Stimulated activated naive B cell treated with anti-CD40 and anti-IgM and Interleukin-4, amounts not matched to agents 10 μg/mL and 1 μg/mL and 100 μg/mL, for 72 hours (primary cell): ENCODE measurements around the gene RECQL5.

ENCODE experiments used
- ATAC-seq, 2 donors: fragments of 150-1000 bp; cut with Tn5 transposase; replicated peaks; 2 replicates each; pipeline ENCODE4 v1.10.0; 2021; ENCODE audit warnings: moderate library complexity in 1 of 2
- DNase-seq: peaks from one replicate; pipeline ENCODE4 v3.0.0; 2021
- H3K27ac Mint-ChIP-seq: one replicate; pipeline ENCODE4 v1.8.0; 2022; ENCODE audit warnings: mild to moderate bottlenecking, mixed read lengths
- H3K27me3 Mint-ChIP-seq, 2 donors: one replicate each; pipeline ENCODE4 v1.8.0; 2022; ENCODE audit warnings: mixed read lengths in 2 of 2
- H3K36me3 Mint-ChIP-seq, 2 donors: one replicate each; pipeline ENCODE4 v1.8.0; 2022; ENCODE audit warnings: mixed read lengths in 2 of 2, mild to moderate bottlenecking in 1 of 2
- H3K4me1 Mint-ChIP-seq, 2 donors: one replicate each; pipeline ENCODE4 v1.8.0; 2022; ENCODE audit warnings: mixed read lengths in 2 of 2, mild to moderate bottlenecking in 1 of 2
- H3K4me3 Mint-ChIP-seq, 2 donors: one replicate each; pipeline ENCODE4 v1.8.0; 2022; ENCODE audit warnings: mild to moderate bottlenecking in 2 of 2, mixed read lengths in 2 of 2, moderate library complexity in 1 of 2
- H3K9me3 Mint-ChIP-seq, 2 donors: one replicate each; pipeline ENCODE4 v1.8.0; 2022; ENCODE audit warnings: mixed read lengths in 2 of 2, mild to moderate bottlenecking in 1 of 2

The RECQL5 gene

GRCh38 chr17:75693500-75694481 lies 26.8 kb upstream of the RECQL5 start:
- Mint-ChIP-seq H3K4me1 (peaks cover 26 to 46% of the 10 kb centered on the region in 2 donors), H3K27me3 (no peaks in the 10 kb centered on the region), H3K9me3 (no peaks in the 10 kb centered on the region), H3K27ac (peak overlapping the region; percentile 25), H3K4me3 (no peak overlapping the region), H3K36me3 (peaks cover 29 to 59% of the 10 kb centered on the region in 2 donors)
- ATAC-seq (no peak), DNase-seq (no peak)

DNA sequence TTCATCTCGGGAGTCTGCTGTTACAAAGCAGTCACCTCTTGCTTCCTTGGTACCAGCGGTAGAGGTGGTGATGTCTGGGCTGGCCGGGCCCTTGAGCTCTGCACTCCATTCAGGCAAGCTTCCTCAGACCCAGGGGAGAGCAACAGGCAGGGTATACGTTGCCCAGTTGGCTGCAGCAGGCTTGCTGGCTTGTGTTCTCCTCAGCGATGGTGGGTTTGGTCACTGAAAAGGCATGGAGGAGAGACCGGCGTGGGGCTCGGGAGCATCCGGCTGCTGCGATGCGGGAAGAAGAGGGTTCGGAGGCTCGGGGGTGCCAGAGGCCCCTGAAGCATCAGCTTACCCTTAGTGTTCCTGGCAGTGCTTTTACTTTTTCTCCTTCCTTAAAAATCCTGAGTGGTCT lies 26.0 kb upstream of the RECQL5 start:
- Mint-ChIP-seq H3K4me3 (no peak overlapping the region), H3K9me3 (no peaks in the 10 kb centered on the region), H3K27ac (no peak overlapping the region), H3K27me3 (no peaks in the 10 kb centered on the region), H3K36me3 (peaks cover 28 to 61% of the 10 kb centered on the region in 2 donors), H3K4me1 (peaks cover 34 to 52% of the 10 kb centered on the region in 2 donors)
- DNase-seq = no peak
- ATAC-seq = no peak

GRCh38 chr17:75691801-75692626 lies 25.1 kb upstream of the RECQL5 start:
- DNase-seq (no peak), ATAC-seq (no peak)
- Mint-ChIP-seq H3K4me1 (peaks cover 39 to 57% of the 10 kb centered on the region in 2 donors), H3K9me3 (no peaks in the 10 kb centered on the region), H3K4me3 (peak overlapping the region in 1 of 2 donors; percentile 22), H3K36me3 (peaks cover 25 to 57% of the 10 kb centered on the region in 2 donors), H3K27ac (no peak overlapping the region), H3K27me3 (no peaks in the 10 kb centered on the region)

- Mint-ChIP-seq H3K4me3 (peak overlapping the region in 1 of 2 donors; percentile 22), H3K27ac (peak overlapping the region; percentile 53), H3K36me3 (peaks cover 24 to 60% of the 10 kb centered on the region in 2 donors), H3K27me3 (no peaks in the 10 kb centered on the region), H3K4me1 (peaks cover 42 to 63% of the 10 kb centered on the region in 2 donors), H3K9me3 (no peaks in the 10 kb centered on the region)
- DNase-seq (no peak), ATAC-seq (peak in 1 of 2 donors; percentile 27)
Observed at GRCh38 chr17:75691371-75691791, 24.4 kb upstream of the RECQL5 start.

DNA sequence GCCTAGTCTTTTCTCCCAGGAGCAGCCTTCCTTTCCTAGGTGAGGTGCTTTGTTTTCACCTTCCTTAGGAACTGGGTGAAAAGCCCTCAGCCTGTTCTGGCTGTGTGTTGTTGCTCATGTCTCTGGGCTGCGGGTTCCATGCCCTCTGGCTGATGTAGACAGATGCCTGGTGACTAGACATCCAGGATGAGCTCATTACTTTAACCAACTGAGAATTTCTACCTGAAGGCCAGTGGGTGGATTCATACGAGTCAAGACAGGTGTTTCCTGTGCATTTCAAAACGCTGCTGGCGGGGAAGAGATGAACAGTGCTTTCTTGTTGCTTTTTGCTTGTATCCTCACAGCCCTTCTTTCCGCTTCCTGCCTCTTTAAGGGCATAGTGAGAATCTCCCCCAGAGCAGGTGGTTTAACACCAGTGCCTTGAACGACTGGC lies 22.5 kb upstream of the RECQL5 start:
- DNase-seq = no peak
- H3K36me3 Mint-ChIP-seq = peaks cover 27 to 62% of the 10 kb centered on the region in 2 donors

GRCh38 chr17:75688209-75688825 lies 21.4 kb upstream of the RECQL5 start:
- H3K36me3 Mint-ChIP-seq = peaks cover 27 to 57% of the 10 kb centered on the region in 2 donors
- peak overlapping the region; percentile 73 for H3K27ac Mint-ChIP-seq
- no peaks in the 10 kb centered on the region for H3K27me3 Mint-ChIP-seq
- DNase-seq = no peak
- H3K9me3 Mint-ChIP-seq = no peaks in the 10 kb centered on the region
- peak; percentile 32 to 35 for ATAC-seq
- peak overlapping the region; percentile 11 to 62 for H3K4me3 Mint-ChIP-seq
- H3K4me1 Mint-ChIP-seq = peaks cover 62 to 82% of the 10 kb centered on the region in 2 donors

More for the DNA sequence above, 22.5 kb upstream of the RECQL5 start:
- H3K27me3 Mint-ChIP-seq = no peaks in the 10 kb centered on the region
- ATAC-seq = peak; percentile 69 to 87
- H3K4me1 Mint-ChIP-seq = peaks cover 57 to 77% of the 10 kb centered on the region in 2 donors
- H3K4me3 Mint-ChIP-seq = peak overlapping the region; percentile 55 to 62
- H3K9me3 Mint-ChIP-seq = no peaks in the 10 kb centered on the region
- H3K27ac Mint-ChIP-seq = peak overlapping the region; percentile 73

DNA sequence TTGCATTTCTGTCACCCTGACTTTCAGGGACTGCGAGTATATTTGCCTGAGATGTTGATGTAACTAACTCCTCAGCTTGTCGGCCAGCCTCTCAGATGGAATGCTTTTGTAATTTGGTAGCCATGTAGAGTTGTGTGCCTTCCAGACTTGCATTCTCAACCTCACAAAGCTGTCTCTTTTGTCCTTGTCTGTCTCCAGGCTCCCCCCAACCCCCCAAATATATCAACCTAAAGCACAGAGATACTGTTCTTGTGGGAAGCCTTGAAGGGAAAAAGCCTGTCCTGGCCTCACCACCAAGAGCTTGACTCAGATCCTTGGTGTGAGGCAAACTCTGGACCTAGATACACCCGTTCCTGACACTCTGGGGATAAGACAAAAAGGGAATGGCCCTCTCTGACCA lies 18.5 kb upstream of the RECQL5 start:
- peaks cover 50 to 68% of the 10 kb centered on the region in 2 donors for H3K4me1 Mint-ChIP-seq
- ATAC-seq (no peak), DNase-seq (no peak)
- H3K27me3 Mint-ChIP-seq = no peaks in the 10 kb centered on the region
- H3K36me3 Mint-ChIP-seq = peaks cover 21 to 35% of the 10 kb centered on the region in 2 donors
- no peaks in the 10 kb centered on the region for H3K9me3 Mint-ChIP-seq
- no peak overlapping the region for H3K4me3 Mint-ChIP-seq
- H3K27ac Mint-ChIP-seq = peak overlapping the region; percentile 76

GRCh38 chr17:75684924-75685323 lies 18.0 kb upstream of the RECQL5 start:
- no peaks in the 10 kb centered on the region for H3K27me3 Mint-ChIP-seq
- H3K9me3 Mint-ChIP-seq = no peaks in the 10 kb centered on the region
- peaks cover 49 to 64% of the 10 kb centered on the region in 2 donors for H3K4me1 Mint-ChIP-seq
- no peak for ATAC-seq
- no peak for DNase-seq
- peak overlapping the region; percentile 76 for H3K27ac Mint-ChIP-seq
- peaks cover 25 to 37% of the 10 kb centered on the region in 2 donors for H3K36me3 Mint-ChIP-seq
- no peak overlapping the region for H3K4me3 Mint-ChIP-seq

DNA sequence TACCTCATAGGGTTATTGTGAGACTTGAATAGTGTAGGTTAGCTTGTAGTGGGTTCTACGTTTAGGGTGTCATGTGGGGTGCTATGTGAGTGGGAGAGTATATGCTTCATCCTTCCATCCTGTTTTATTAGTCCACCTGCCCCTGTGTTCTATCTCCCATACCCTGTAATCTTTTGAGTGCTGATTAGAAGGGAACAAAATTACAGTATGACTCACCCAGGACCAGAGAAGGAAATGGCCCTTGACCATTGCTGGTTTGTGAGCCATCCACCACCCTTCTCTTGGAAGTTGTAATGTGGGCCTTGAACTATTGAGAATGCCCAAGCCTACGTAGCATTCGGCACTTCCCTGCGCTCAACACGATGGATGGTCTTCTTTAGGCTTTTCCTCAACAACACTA lies 17.3 kb upstream of the RECQL5 start:
- Mint-ChIP-seq H3K27ac (peak overlapping the region; percentile 47), H3K36me3 (peaks cover 28 to 44% of the 10 kb centered on the region in 2 donors), H3K9me3 (no peaks in the 10 kb centered on the region), H3K4me1 (peaks cover 47 to 57% of the 10 kb centered on the region in 2 donors), H3K4me3 (no peak overlapping the region), H3K27me3 (no peaks in the 10 kb centered on the region)
- no peak for ATAC-seq
- no peak for DNase-seq

DNA sequence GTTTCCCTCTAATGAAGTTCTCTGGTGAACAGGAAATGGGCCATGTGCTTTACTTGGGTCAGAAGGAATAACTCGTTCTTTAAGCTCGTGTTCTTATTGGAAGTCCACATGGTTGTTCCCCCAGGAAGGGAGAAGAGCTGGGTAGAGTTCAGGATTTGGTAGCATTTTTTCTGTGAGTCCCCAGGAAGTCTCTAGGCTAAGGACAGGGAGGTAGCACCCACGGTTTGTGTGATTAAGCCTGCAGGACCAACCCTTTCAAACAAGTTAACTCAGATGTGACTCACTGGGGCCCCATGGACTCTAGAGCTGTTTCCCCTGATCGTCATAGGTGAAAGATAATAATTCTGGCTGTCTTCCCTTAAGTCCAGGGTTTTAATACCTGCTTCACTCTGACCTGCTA lies 16.6 kb upstream of the RECQL5 start:
- H3K27ac Mint-ChIP-seq = no peak overlapping the region
- H3K27me3 Mint-ChIP-seq = no peaks in the 10 kb centered on the region
- peaks cover 30 to 43% of the 10 kb centered on the region in 2 donors for H3K36me3 Mint-ChIP-seq
- no peaks in the 10 kb centered on the region for H3K9me3 Mint-ChIP-seq
- ATAC-seq (no peak), DNase-seq (no peak)
- H3K4me1 Mint-ChIP-seq = peaks cover 42 to 51% of the 10 kb centered on the region in 2 donors
- no peak overlapping the region for H3K4me3 Mint-ChIP-seq

DNA sequence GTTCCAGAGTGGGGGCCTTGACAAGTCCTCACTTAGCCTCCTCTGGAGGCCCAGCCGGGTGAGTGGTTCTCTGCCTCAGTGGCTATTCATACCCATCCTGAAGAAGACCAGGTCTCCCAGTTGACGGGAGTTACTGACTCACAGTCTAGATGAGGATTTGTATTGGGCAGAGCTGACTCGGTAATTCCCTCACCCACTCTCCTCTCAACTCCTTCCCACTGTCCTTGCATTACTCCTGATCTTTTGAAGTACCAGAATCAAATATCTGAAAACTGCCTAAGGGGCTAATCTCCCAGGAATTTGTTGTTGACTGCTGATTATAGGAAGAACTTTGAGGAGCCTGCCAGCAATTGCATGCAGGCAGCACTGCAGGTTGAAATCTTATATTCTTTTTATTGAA lies 14.3 kb upstream of the RECQL5 start:
- no peak overlapping the region for H3K27ac Mint-ChIP-seq
- H3K4me1 Mint-ChIP-seq = peaks cover 33 to 40% of the 10 kb centered on the region in 2 donors
- no peak for ATAC-seq
- no peaks in the 10 kb centered on the region for H3K9me3 Mint-ChIP-seq
- DNase-seq = no peak
- no peak overlapping the region for H3K4me3 Mint-ChIP-seq
- H3K36me3 Mint-ChIP-seq = peaks cover 27 to 37% of the 10 kb centered on the region in 2 donors
- H3K27me3 Mint-ChIP-seq = no peaks in the 10 kb centered on the region

DNA sequence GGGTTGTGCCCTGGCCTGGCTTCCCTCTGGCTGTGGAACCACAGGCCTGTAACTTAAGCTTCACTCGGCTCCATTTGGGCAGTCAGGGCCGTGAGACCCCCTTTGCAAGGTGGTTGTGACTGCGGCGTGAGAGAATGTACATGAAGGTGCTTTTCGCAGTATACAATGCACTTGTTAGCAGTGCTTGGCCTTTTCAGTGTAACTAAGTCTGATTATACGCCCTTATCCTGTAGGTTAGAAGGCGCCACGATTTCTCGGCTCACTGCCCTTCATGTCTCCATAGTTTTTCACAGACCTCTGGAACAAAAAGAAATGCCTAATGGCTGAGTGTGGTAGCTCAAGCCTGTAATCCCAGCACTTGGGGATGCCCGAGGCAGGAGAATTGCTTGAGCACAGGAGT lies 13.5 kb upstream of the RECQL5 start:
- no peaks in the 10 kb centered on the region for H3K9me3 Mint-ChIP-seq
- ATAC-seq = no peak

GRCh38 chr17:75679706-75680211 lies 12.8 kb upstream of the RECQL5 start:
- H3K4me3 Mint-ChIP-seq = peak overlapping the region in 1 of 2 donors; percentile 6
- no peaks in the 10 kb centered on the region for H3K27me3 Mint-ChIP-seq
- H3K36me3 Mint-ChIP-seq = peaks cover 18 to 34% of the 10 kb centered on the region in 2 donors
- H3K4me1 Mint-ChIP-seq = peaks cover 20 to 30% of the 10 kb centered on the region in 2 donors
- H3K27ac Mint-ChIP-seq = peak overlapping the region; percentile 42
- no peak for ATAC-seq
- no peak for DNase-seq
- H3K9me3 Mint-ChIP-seq = no peaks in the 10 kb centered on the region

More for the DNA sequence above, 13.5 kb upstream of the RECQL5 start:
- H3K4me3 Mint-ChIP-seq = no peak overlapping the region
- H3K36me3 Mint-ChIP-seq = peaks cover 20 to 35% of the 10 kb centered on the region in 2 donors
- DNase-seq = no peak
- H3K27ac Mint-ChIP-seq = no peak overlapping the region
- H3K4me1 Mint-ChIP-seq = peaks cover 25 to 31% of the 10 kb centered on the region in 2 donors
- no peaks in the 10 kb centered on the region for H3K27me3 Mint-ChIP-seq
